Astrocyte (in vitro differentiated cells and primary cell): ENCODE data around the gene NYNRIN.

ENCODE experiments used
- EZH2 ChIP-seq: IDR thresholded peaks from 2 replicates; pipeline ENCODE4 v1.6.1; 2012; ENCODE audit warnings: mild to moderate bottlenecking, low read length, inconsistent platforms; ENCODE audit not compliant: insufficient read depth
- TF ChIP-seq, protein P1 (sequence below): IDR thresholded peaks from 2 replicates; pipeline ENCODE4 v1.5.1; 2011; ENCODE audit warnings: low read depth, mild to moderate bottlenecking, inconsistent platforms, low read length, moderate library complexity; ENCODE audit not compliant: insufficient read depth

DNA sequence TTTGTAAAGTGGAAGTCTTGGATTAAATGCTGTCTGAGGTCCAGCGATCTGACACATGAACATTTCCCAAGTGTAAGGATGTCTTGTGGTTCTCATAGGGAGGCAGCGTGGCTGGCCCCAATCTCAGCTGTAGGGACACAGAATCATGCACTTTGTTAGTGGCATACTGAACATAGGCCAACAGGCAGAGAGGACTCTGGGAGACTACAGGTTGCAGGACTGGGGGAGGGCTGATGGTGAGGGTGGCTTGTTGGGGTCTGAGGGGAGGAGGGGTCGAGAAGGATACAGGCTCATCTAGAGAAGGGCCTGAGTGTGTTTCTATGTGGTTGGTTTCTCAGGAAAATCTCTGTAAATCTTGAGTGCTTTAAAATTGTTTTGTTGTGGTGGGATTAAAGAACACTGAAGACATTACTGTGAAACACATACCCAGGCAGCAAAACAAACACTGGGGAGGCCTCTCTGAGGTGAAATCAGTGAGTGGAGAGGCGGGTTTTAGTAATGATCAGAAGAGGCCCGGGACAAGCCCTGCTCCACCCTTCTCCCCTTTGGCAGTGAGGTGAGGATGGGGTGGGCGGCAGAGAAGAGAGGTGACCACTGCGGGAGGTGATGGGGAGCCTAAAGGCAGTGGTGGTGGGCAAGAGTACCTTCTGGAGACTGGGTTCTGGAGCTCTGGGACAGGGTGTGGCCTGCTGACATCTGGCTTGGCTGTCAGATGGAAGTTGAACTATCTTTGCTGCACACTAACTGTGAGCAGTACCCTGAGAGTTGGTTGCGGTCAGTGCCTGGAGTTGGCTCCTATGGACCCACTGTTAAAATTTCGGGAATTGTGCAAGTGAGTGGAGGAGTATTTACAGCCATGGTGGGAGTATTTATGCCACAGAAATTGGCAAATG is 3.3 kb downstream of the NYNRIN start:
- TF ChIP-seq, protein P1, sequence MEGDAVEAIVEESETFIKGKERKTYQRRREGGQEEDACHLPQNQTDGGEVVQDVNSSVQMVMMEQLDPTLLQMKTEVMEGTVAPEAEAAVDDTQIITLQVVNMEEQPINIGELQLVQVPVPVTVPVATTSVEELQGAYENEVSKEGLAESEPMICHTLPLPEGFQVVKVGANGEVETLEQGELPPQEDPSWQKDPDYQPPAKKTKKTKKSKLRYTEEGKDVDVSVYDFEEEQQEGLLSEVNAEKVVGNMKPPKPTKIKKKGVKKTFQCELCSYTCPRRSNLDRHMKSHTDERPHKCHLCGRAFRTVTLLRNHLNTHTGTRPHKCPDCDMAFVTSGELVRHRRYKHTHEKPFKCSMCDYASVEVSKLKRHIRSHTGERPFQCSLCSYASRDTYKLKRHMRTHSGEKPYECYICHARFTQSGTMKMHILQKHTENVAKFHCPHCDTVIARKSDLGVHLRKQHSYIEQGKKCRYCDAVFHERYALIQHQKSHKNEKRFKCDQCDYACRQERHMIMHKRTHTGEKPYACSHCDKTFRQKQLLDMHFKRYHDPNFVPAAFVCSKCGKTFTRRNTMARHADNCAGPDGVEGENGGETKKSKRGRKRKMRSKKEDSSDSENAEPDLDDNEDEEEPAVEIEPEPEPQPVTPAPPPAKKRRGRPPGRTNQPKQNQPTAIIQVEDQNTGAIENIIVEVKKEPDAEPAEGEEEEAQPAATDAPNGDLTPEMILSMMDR: no peak
- no peak for TF ChIP-seq EZH2
